Thyroid gland (tissue), 4 donors: Measurements from ENCODE around the gene ENAH. TPM values are rescaled to one million over a fixed set of nuclear protein-coding genes. Genes with fewer than 3 reads are reported as not detected.

Source experiments
- DNase-seq, 2 donors: peaks; one replicate each; pipeline ENCODE4 v3.0.0-alpha.2; 2019
- H3K27ac ChIP-seq, 3 donors: fragments of 200-600 bp; sonication (generic); 1 replicate in 2 of 3; 2 replicates in 1 of 3; pipeline ENCODE4 v1.5.1; 2016 to 2019; ENCODE audit warnings: mild to moderate bottlenecking in 1 of 3, moderate library complexity in 1 of 3
- H3K27me3 ChIP-seq: fragments of 200-600 bp; sonication (generic); one replicate; pipeline ENCODE4 v1.5.1; 2019
- H3K36me3 ChIP-seq, 2 donors: fragments of 200-600 bp; sonication (generic); one replicate each; pipeline ENCODE4 v1.5.1; 2016 to 2019
- H3K4me1 ChIP-seq, 2 donors: fragments of 200-600 bp; sonication (generic); one replicate each; pipeline ENCODE4 v1.5.1; 2017 to 2019
- H3K4me3 ChIP-seq, 3 donors: fragments of 200-600 bp; sonication (generic); replicated peaks in 1 of 3; 1 replicate in 2 of 3; 2 replicates in 1 of 3; pipeline ENCODE4 v1.5.1; 2016; ENCODE audit warnings: mild to moderate bottlenecking in 1 of 3
- H3K9me3 ChIP-seq: fragments of 200-600 bp; sonication (generic); one replicate; pipeline ENCODE4 v1.5.1; 2017
- CTCF ChIP-seq, 6 experiments: fragments of 200-600 bp in 3 of 6; fragments of 450-650 bp in 3 of 6; sonication (generic) in 3 of 6; IDR thresholded peaks; one replicate each; pipeline ENCODE4 v1.5.1; 2016 to 2019; ENCODE audit warnings: antibody characterized with exemption in 6 of 6, mild to moderate bottlenecking in 2 of 6, inconsistent platforms in 1 of 6, moderate library complexity in 1 of 6
- POLR2A ChIP-seq, 2 donors: fragments of 450-650 bp; IDR thresholded peaks; one replicate each; pipeline ENCODE4 v1.6.1; 2017; ENCODE audit warnings: antibody characterized with exemption in 2 of 2, mild to moderate bottlenecking in 2 of 2, moderate library complexity in 1 of 2
- WGBS, 2 donors: methylation state at CpG; one replicate each; pipeline ENCODE4 v1.1.5; 2017; 5-methylcytosine and 5-hydroxymethylcytosine counted together
- intact Hi-C: fragments of 100-400 bp; cut with DNase I; formaldehyde crosslinking; loops from one replicate; pipeline ENCODE4 v1.15.1; 2023
- total RNA-seq, 4 donors: library from RNA; depleted of rRNA; stranded (reverse); fragments of >200 nt; gene quantifications; one replicate each; pipeline ENCODE4 v1.2.3, GENCODE V29; 2016

Gene ENAH
- total RNA-seq, 4 donors from 2014 or later = 24.5 to 31.4 (median 28.5) TPM

- Histone ChIP-seq H3K27ac (no peak overlapping the region), H3K4me1 (peaks cover 0 to 8% of the 10 kb centered on the region in 2 donors)
Observed at GRCh38 chr1:225597926-225598575, 54.9 kb downstream of the ENAH start.

GRCh38 chr1:225596736-225597135 lies 56.2 kb downstream of the ENAH start:
- 97 to 98% methylated on average over 1 of the region's 1 CpG for WGBS, 2 donors
- H3K36me3 ChIP-seq = no peaks in the 10 kb centered on the region
- no peaks in the 10 kb centered on the region for H3K9me3 ChIP-seq
- DNase-seq = no peak
- no peaks in the 10 kb centered on the region for H3K4me1 ChIP-seq
- H3K4me3 ChIP-seq = no peak overlapping the region
- no peaks in the 10 kb centered on the region for H3K27me3 ChIP-seq
- no peak for TF ChIP-seq POLR2A (IDR thresholded peaks at IDR 0.05)
- no peak for TF ChIP-seq CTCF (IDR thresholded peaks at IDR 0.05)
- H3K27ac ChIP-seq = no peak overlapping the region
- intact Hi-C loops = no loop called here

More at GRCh38 chr1:225597926-225598575, 54.9 kb downstream of the ENAH start:
- intact Hi-C loops = no loop called here
- no peak for DNase-seq
- Histone ChIP-seq H3K4me3 (no peak overlapping the region), H3K36me3 (no peaks in the 10 kb centered on the region), H3K9me3 (no peaks in the 10 kb centered on the region), H3K27me3 (no peaks in the 10 kb centered on the region)
- 94 to 98% methylated on average over 2 of the region's 2 CpGs for WGBS, 2 donors
- TF ChIP-seq CTCF (IDR thresholded peaks at IDR 0.05) = no peak
- no peak for TF ChIP-seq POLR2A (IDR thresholded peaks at IDR 0.05)

- no peak for TF ChIP-seq CTCF (IDR thresholded peaks at IDR 0.05)
- TF ChIP-seq POLR2A (IDR thresholded peaks at IDR 0.05) = no peak
- WGBS, 2 donors = 52% methylated on average over 2 of the region's 2 CpGs
Observed at GRCh38 chr1:225595974-225596551, 56.9 kb downstream of the ENAH start.

GRCh38 chr1:225595452-225595851 lies 57.5 kb downstream of the ENAH start:
- H3K4me3 ChIP-seq = no peak overlapping the region
- TF ChIP-seq POLR2A (IDR thresholded peaks at IDR 0.05) (no peak), CTCF (IDR thresholded peaks at IDR 0.05) (no peak)
- no peaks in the 10 kb centered on the region for H3K9me3 ChIP-seq
- no peaks in the 10 kb centered on the region for H3K36me3 ChIP-seq
- no peak overlapping the region for H3K27ac ChIP-seq
- no peaks in the 10 kb centered on the region for H3K4me1 ChIP-seq
- no peaks in the 10 kb centered on the region for H3K27me3 ChIP-seq
- intact Hi-C loops = no loop called here
- no peak for DNase-seq

More at GRCh38 chr1:225595974-225596551, 56.9 kb downstream of the ENAH start:
- no peaks in the 10 kb centered on the region for H3K36me3 ChIP-seq
- no peak for DNase-seq
- H3K27ac ChIP-seq = no peak overlapping the region
- no peaks in the 10 kb centered on the region for H3K27me3 ChIP-seq
- H3K9me3 ChIP-seq = no peaks in the 10 kb centered on the region
- H3K4me3 ChIP-seq = no peak overlapping the region
- intact Hi-C loops = no loop called here
- no peaks in the 10 kb centered on the region for H3K4me1 ChIP-seq

- TF ChIP-seq CTCF (IDR thresholded peaks at IDR 0.05) = no peak
- TF ChIP-seq POLR2A (IDR thresholded peaks at IDR 0.05) = no peak
- Histone ChIP-seq H3K9me3 (no peaks in the 10 kb centered on the region), H3K36me3 (no peaks in the 10 kb centered on the region), H3K4me3 (no peak overlapping the region), H3K27ac (no peak overlapping the region), H3K4me1 (no peaks in the 10 kb centered on the region), H3K27me3 (no peaks in the 10 kb centered on the region)
- no peak for DNase-seq
- intact Hi-C loops = no loop called here
- whole genome bisulfite sequencing, 2 donors = 92 to 98% methylated on average over 5 of the region's 5 CpGs
Observed at GRCh38 chr1:225593414-225593813, 59.5 kb downstream of the ENAH start.
